Right lung (tissue), 10 donors: Measurements from ENCODE around the gene DSN1. TPM values are rescaled to one million over a fixed set of nuclear protein-coding genes. Genes with fewer than 3 reads are reported as not detected.
A peak's percentile ranks its signal among the peaks of the same experiment; 100 is the strongest.
"Not testable (repeated sequence)": the region's sequence is repeated elsewhere in the genome, so short reads cannot be mapped to it uniquely, and the experiment has no call there.

Experiments
- DNase-seq, 2 donors: peaks; one replicate each; pipeline ENCODE4 v3.0.0-alpha.2; 2013
- long read RNA-seq, 8 donors: transcript quantifications; one replicate each; lab custom pipeline, GENCODE V29; 2026
- polyA plus RNA-seq, 5 donors: library from polyadenylated mRNA; unstranded; fragments of 120-200 nt; gene quantifications; one replicate each; pipeline versions ENCODE4 v1.2.1 to v1.2.3, GENCODE V29; 2013; ENCODE audit warnings: inconsistent platforms in 1 of 5, low replicate concordance in 1 of 5; ENCODE audit not compliant: insufficient read length in 5 of 5, insufficient read depth in 1 of 5

Gene DSN1
- polyA plus RNA-seq = 10 to 100 TPM; 16.3 to 27.4 (median 21.1) TPM
- long read RNA-seq, donor 1, transcript DSN1-203 (11 exons, 2,233 nt) = major isoform, 5 of 7 reads
- long read RNA-seq, donor 1, partial matches to known transcripts = 0 of 7 reads
- long read RNA-seq, donor 1, other reads (novel, unspliced or antisense) = 0 of 7 reads
- long read RNA-seq, donor 2, partial matches to known transcripts = 0 of 1 reads
- long read RNA-seq, donor 2, other reads (novel, unspliced or antisense) = 0 of 1 reads
- long read RNA-seq, donor 3, partial matches to known transcripts = 0 of 4 reads
- long read RNA-seq, donor 3, other reads (novel, unspliced or antisense) = 0 of 4 reads
- long read RNA-seq, donor 4, partial matches to known transcripts = 0 of 2 reads
- long read RNA-seq, donor 4, other reads (novel, unspliced or antisense) = 0 of 2 reads
- long read RNA-seq, donor 5, partial matches to known transcripts = 0 of 7 reads
- long read RNA-seq, donor 5, other reads (novel, unspliced or antisense) = 0 of 7 reads
- long read RNA-seq, donor 6, partial matches to known transcripts = 10 of 16 reads
- long read RNA-seq, donor 6, other reads (novel, unspliced or antisense) = 0 of 16 reads
- long read RNA-seq, donor 7, partial matches to known transcripts = 0 of 5 reads
- long read RNA-seq, donor 7, other reads (novel, unspliced or antisense) = 0 of 5 reads
- long read RNA-seq, donor 8, partial matches to known transcripts = 0 of 1 reads
- long read RNA-seq, donor 8, other reads (novel, unspliced or antisense) = 0 of 1 reads

- DNase-seq = peak; percentile 99
Observed at GRCh38 chr20:36773597-36774390, at the start of gene DSN1. Gene DSN1, minus strand, starts transcription at chr20:36773763. Its CDS starts 2,305 bp downstream, at chr20:36771458.

GRCh38 chr20:36823121-36823520, 49.6 kb upstream of the DSN1 start:
- no peak for DNase-seq

GRCh38 chr20:36821964-36822437, 48.4 kb upstream of the DSN1 start:
- no peak for DNase-seq

- DNase-seq = no peak
Observed at GRCh38 chr20:36820928-36821327, 47.4 kb upstream of the DSN1 start.

- no peak for DNase-seq
Observed at GRCh38 chr20:36820073-36820472, 46.5 kb upstream of the DSN1 start.

GRCh38 chr20:36819659-36820058, 46.1 kb upstream of the DSN1 start:
- DNase-seq = no peak

GRCh38 chr20:36818861-36819260, 45.3 kb upstream of the DSN1 start:
- DNase-seq = no peak

GRCh38 chr20:36818185-36818584, 44.6 kb upstream of the DSN1 start:
- no peak for DNase-seq

GRCh38 chr20:36817496-36817895, 43.9 kb upstream of the DSN1 start:
- DNase-seq = no peak

GRCh38 chr20:36815454-36816091, 42.0 kb upstream of the DSN1 start:
- DNase-seq = no peak

GRCh38 chr20:36812594-36813463, 39.3 kb upstream of the DSN1 start:
- no peak for DNase-seq

- no peak for DNase-seq
Observed at GRCh38 chr20:36808317-36809257, 35.0 kb upstream of the DSN1 start.

GRCh38 chr20:36806049-36806448, 32.5 kb upstream of the DSN1 start:
- DNase-seq = no peak

GRCh38 chr20:36805396-36805795, 31.8 kb upstream of the DSN1 start:
- no peak for DNase-seq

- DNase-seq = no peak
Observed at GRCh38 chr20:36804425-36804824, 30.9 kb upstream of the DSN1 start.

- no peak for DNase-seq
Observed at GRCh38 chr20:36802326-36803222, 29.0 kb upstream of the DSN1 start.

- no peak for DNase-seq
Observed at GRCh38 chr20:36800410-36800809, 26.8 kb upstream of the DSN1 start.

- not testable (repeated sequence) for DNase-seq
Observed at GRCh38 chr20:36799313-36799712, 25.8 kb upstream of the DSN1 start.
